C4-2B (cell line): ENCODE data around the gene HEPACAM.

ENCODE experiments used
- H3K27ac ChIP-seq: fragments of 450-650 bp; 2 replicates; pipeline ENCODE4 v1.5.1; 2017
- ZFX ChIP-seq: fragments of 450-650 bp; IDR thresholded peaks from 2 replicates; pipeline ENCODE4 v1.6.1; 2017
- TF ChIP-seq, protein P1 (sequence below): fragments of 450-650 bp; conservative IDR thresholded peaks from 2 replicates; pipeline ENCODE4 v1.5.1; 2017; ENCODE audit warnings: mild to moderate bottlenecking

The HEPACAM gene

DNA sequence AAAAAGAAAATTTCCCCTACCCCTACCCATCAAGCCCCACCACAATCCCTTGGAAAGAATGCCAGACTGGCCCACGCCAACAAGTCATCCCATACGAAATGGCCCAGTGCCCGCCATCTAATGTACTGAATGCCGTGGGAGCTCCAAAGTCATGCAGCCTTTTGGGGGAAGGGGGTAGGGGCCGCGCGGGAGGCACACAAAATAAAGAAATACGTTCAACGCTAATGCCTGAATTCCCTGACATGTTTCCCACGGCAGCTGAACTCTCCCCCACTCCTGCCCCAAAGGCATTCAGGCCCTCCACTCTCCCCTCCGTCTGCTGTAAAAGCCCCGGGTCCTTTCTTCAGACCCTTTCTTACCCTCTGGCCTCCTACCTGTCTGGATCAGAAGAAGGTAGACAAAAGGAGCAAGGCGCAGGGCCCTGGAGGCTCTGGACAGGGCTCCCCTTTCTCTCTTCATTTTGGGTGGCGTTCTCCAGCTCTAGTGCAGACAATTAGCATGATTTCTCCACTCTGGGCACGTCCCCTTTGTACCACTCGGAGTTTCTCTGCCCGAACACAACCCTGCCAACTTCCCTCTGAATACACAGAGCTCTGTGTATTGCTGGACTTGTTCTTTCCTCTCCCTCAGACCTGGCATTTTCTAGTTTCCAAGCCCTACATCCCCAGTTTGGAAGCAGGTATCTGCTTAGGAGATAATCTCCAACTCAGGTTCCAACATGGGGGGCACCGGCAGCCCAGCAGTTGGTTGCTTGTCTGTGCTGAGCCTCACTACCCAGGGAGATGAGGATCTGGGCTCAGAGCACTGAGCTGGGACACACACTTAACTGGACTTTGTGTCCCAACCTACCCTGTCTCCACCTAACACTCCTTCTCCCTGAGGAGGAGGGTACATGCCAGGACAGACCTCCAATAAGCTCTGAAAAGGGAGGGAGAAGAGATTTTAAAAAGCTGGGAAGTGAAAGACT is at the start of gene HEPACAM:
TSS of gene HEPACAM (minus strand) at position 500 of the 967 bp plus-strand sequence. CDS start at position 459, 41 bp downstream.
- H3K27ac ChIP-seq, result no peak within 1 kb of the TSS
- TF ChIP-seq ZFX, result no peak
- TF ChIP-seq, protein P1, sequence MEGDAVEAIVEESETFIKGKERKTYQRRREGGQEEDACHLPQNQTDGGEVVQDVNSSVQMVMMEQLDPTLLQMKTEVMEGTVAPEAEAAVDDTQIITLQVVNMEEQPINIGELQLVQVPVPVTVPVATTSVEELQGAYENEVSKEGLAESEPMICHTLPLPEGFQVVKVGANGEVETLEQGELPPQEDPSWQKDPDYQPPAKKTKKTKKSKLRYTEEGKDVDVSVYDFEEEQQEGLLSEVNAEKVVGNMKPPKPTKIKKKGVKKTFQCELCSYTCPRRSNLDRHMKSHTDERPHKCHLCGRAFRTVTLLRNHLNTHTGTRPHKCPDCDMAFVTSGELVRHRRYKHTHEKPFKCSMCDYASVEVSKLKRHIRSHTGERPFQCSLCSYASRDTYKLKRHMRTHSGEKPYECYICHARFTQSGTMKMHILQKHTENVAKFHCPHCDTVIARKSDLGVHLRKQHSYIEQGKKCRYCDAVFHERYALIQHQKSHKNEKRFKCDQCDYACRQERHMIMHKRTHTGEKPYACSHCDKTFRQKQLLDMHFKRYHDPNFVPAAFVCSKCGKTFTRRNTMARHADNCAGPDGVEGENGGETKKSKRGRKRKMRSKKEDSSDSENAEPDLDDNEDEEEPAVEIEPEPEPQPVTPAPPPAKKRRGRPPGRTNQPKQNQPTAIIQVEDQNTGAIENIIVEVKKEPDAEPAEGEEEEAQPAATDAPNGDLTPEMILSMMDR, result no peak; the same call in 1 of the 2 replicates

GRCh38 chr11:124984512-124984854 is 48.6 kb upstream of the HEPACAM start:
- H3K27ac ChIP-seq, result no peak overlapping the region
- TF ChIP-seq, protein P1, result no peak
- TF ChIP-seq ZFX, result no peak

- H3K27ac ChIP-seq, result no peak overlapping the region
- TF ChIP-seq, protein P1, result no peak
- TF ChIP-seq ZFX, result no peak
Measured at GRCh38 chr11:124983674-124984511, 48.0 kb upstream of the HEPACAM start.

- TF ChIP-seq, protein P1, result no peak
- TF ChIP-seq ZFX, result no peak
- H3K27ac ChIP-seq, result no peak overlapping the region
Measured at GRCh38 chr11:124982043-124982442, 46.2 kb upstream of the HEPACAM start.

DNA sequence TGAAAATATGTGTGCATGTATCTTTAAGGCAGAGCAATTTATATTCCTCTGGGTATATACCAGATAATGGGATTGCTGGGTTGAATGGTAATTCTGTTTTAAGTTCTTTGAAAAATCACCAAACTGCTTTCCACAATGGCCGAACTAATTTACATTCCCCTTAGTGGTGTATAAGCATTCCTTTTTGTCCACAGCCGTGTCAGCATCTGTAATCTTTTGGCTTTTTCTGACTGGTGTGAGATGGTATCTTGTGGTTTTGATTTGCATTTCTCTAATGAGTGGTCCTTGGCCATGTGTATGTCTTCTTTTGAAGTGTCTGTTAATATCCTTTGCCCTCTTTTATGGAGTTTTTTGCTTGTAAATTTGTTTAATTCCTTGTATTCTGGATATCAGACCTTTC is 42.5 kb upstream of the HEPACAM start:
- no peak overlapping the region for H3K27ac ChIP-seq
- TF ChIP-seq, protein P1, result no peak
- TF ChIP-seq ZFX, result no peak

DNA sequence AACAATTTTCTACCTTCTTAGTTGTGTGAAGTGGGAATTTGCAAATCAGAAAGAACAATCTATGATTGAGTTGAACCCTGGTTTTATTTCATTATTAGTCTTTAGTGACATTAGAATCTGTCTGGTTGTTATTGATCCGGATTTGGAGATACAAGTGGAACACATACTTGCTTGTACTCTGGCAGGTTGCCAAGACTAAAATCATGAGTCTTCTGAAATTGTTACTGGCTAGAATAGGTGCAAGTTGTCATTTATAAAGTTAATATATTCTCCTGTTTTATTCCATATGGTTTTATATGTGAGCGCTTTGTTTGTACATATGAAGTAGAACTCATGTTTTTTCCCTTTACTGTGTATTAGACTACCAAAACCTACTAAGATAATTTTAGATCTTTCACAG is 41.2 kb upstream of the HEPACAM start:
- H3K27ac ChIP-seq, result no peak overlapping the region
- TF ChIP-seq, protein P1, result no peak
- TF ChIP-seq ZFX, result no peak

GRCh38 chr11:124976531-124976930 is 40.7 kb upstream of the HEPACAM start:
- no peak overlapping the region for H3K27ac ChIP-seq
- TF ChIP-seq ZFX, result no peak
- TF ChIP-seq, protein P1, result no peak
